Mononuclear cell (primary cell): ENCODE results near the gene MT1M. TPM values are rescaled to one million over a fixed set of nuclear protein-coding genes. Genes with fewer than 3 reads are reported as not detected.
"Not testable (repeated sequence)": the region's sequence is repeated elsewhere in the genome, so short reads cannot be mapped to it uniquely, and the experiment has no call there.

Experiments
- H3K27me3 ChIP-seq: 2 replicates; pipeline ENCODE4 v1.6.0; 2011; ENCODE audit warnings: low read length, control low read depth; ENCODE audit not compliant: insufficient read depth
- H3K4me1 ChIP-seq: 2 replicates; pipeline ENCODE4 v1.5.1; 2011; ENCODE audit warnings: mild to moderate bottlenecking, low read length, control low read depth; ENCODE audit not compliant: insufficient read depth
- H3K4me3 ChIP-seq: 2 replicates; pipeline ENCODE4 v1.5.1; 2011; ENCODE audit warnings: mild to moderate bottlenecking, low read length, moderate library complexity
- H3K9me3 ChIP-seq: 2 replicates; pipeline ENCODE4 v1.5.1; 2011; ENCODE audit warnings: low read depth, mild to moderate bottlenecking, control low read depth, low read length
- total RNA-seq: library from RNA; depleted of rRNA; stranded (reverse); fragments of >200 nt; gene quantifications from one replicate; pipeline ENCODE4 v1.2.3, GENCODE V29; 2012

Gene MT1M
- total RNA-seq, result not detected

- H3K27me3 ChIP-seq, result peaks cover 76% of the 10 kb centered on the region
- H3K4me1 ChIP-seq, result peaks cover 16% of the 10 kb centered on the region
- H3K9me3 ChIP-seq, result no peaks in the 10 kb centered on the region
- no peak within 1 kb of the TSS for H3K4me3 ChIP-seq
These were observed at the start of gene MT1M for GRCh38 chr16:56632156-56632847. TSS of gene MT1M (plus strand) at chr16:56632659. CDS start at chr16:56632732, 73 bp downstream.

- not testable (repeated sequence) for H3K4me3 ChIP-seq, H3K27me3 ChIP-seq
These were observed 49.5 kb upstream of the MT1M start for GRCh38 chr16:56582911-56583310.

GRCh38 chr16:56583351-56584168 lies 48.9 kb upstream of the MT1M start:
- Histone ChIP-seq H3K4me3 (no peak overlapping the region), H3K4me1 (no peaks in the 10 kb centered on the region), H3K9me3 (no peaks in the 10 kb centered on the region), H3K27me3 (peaks cover 9% of the 10 kb centered on the region)

More at GRCh38 chr16:56582911-56583310, 49.5 kb upstream of the MT1M start:
- not testable (repeated sequence) for H3K4me1 ChIP-seq, H3K9me3 ChIP-seq

GRCh38 chr16:56584276-56584675 lies 48.2 kb upstream of the MT1M start:
- no peaks in the 10 kb centered on the region for H3K9me3 ChIP-seq
- H3K4me3 ChIP-seq, result no peak overlapping the region
- peaks cover 15% of the 10 kb centered on the region for H3K27me3 ChIP-seq
- H3K4me1 ChIP-seq, result peaks cover 4% of the 10 kb centered on the region

GRCh38 chr16:56588781-56589140 lies 43.7 kb upstream of the MT1M start:
- Histone ChIP-seq H3K4me1 (peaks cover 8% of the 10 kb centered on the region), H3K9me3 (no peaks in the 10 kb centered on the region), H3K27me3 (peaks cover 25% of the 10 kb centered on the region), H3K4me3 (no peak overlapping the region)

DNA sequence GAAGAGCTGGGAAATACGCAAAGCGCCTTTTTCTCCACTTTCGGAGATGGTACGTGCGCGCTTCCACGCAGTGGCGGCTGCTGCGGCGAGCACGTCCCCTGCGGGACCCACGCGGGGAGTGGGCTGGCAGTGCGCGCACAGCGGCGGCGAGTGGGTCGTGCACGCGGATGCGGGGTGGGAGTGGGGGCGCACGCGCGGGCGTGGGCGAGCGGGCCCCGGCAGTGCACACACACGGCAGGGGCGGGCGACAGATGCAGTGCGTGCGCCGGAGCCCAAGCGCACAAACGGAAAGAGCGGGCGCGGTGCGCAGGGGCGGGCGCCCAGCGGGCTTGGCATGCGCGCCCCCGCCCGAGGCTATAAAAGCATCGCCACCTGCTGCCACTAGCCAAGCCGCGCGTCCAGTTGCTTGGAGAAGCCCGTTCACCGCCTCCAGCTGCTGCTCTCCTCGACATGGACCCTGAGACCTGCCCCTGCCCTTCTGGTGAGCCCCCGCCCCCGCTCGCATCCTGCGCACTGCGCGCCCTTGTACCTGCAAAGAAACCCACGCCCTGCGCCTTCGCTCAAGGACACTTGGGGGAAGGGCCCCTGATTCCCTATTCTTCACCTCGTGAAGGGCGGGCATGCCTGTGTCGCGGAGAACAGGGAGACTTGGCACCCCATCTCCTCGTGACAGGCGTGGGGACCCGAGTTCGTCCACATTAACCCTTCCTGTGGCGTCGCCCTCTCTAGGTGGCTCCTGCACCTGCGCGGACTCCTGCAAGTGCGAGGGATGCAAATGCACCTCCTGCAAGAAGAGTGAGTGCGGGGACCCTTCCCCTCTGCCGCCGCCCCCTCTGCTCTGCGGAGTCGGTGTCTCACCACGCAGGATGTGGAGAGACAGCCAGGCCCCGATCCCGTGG lies 43.1 kb upstream of the MT1M start, which contains the start of gene MT3:
Gene MT3 (plus strand): TSS at position 388 of the 899 bp plus-strand sequence. CDS start 63 bp downstream, at position 451.
- Histone ChIP-seq H3K27me3 (peaks cover 25% of the 10 kb centered on the region), H3K4me3 (no peak within 1 kb of the TSS), H3K4me1 (peaks cover 8% of the 10 kb centered on the region), H3K9me3 (no peaks in the 10 kb centered on the region)

GRCh38 chr16:56591377-56592060 lies 40.9 kb upstream of the MT1M start:
- peaks cover 8% of the 10 kb centered on the region for H3K4me1 ChIP-seq
- H3K4me3 ChIP-seq, result no peak overlapping the region
- H3K9me3 ChIP-seq, result no peaks in the 10 kb centered on the region
- H3K27me3 ChIP-seq, result peaks cover 25% of the 10 kb centered on the region

DNA sequence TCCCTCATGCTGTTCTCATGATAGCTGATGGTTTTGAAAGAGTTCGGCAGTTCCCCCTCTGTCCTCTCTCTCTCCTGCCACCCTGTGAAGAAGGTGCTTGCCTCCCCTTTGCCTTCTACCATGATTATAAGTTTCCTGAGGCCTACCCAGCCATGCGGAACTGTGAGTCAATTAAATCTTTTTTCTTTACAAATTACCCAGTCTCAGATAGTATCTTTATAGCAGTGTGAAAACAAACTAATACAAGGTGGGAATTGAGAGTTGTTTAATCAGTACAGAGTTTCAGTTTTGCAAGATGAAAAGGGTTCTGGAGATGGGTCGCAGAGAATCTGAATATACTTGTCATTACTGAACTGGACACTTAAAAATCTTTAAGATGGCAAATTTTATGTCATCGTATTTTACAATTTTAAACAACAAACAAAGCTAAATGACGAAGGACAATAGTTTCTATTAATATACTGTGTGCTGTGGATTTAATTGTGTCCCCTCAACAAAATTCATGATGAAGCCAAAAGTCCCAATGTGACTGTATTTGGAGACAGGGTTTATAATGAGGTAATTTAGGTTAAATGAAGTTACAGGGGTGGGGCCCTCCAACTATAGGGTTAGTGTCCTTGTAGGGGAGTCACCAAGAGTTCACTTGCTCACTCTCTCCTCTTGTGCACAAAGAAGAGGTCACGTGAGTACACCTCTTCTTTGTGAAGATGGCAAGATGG lies 38.7 kb upstream of the MT1M start:
- Histone ChIP-seq H3K9me3 (no peaks in the 10 kb centered on the region), H3K4me3 (no peak overlapping the region), H3K27me3 (peaks cover 14% of the 10 kb centered on the region), H3K4me1 (peaks cover 8% of the 10 kb centered on the region)

GRCh38 chr16:56594292-56594619 lies 38.2 kb upstream of the MT1M start:
- H3K9me3 ChIP-seq, result no peaks in the 10 kb centered on the region
- no peak overlapping the region for H3K4me3 ChIP-seq
- H3K27me3 ChIP-seq, result peaks cover 10% of the 10 kb centered on the region
- peaks cover 4% of the 10 kb centered on the region for H3K4me1 ChIP-seq

DNA sequence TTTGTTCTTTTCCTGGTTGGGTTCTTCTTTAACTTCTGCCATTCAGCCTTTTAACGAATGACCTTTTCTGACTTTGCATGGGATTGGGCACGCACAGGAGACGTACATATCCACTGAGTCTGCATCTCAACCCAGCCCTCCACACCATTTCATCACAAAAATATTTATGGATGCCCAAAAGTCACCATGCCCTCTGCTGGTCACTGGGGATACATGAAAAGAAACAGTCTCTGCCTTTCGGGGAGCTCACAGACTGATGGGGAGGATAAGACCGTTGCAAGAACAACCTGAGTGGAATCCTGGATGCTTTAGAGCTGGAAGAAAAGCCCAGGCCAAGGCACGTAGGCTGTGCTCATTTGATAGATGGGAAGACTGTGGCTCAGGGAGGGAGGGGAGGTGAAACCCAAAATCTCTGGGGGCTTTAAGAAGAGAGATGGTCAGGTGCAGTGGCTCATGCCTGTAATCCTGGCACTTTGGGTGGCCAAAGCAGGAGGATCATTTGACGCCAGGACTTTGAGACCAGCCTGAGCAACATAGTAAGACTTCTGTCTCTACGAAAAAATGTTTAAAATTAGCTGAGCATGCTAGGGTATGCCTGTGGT lies 32.0 kb upstream of the MT1M start:
- Histone ChIP-seq H3K4me3 (no peak overlapping the region), H3K9me3 (no peaks in the 10 kb centered on the region), H3K4me1 (no peaks in the 10 kb centered on the region), H3K27me3 (no peaks in the 10 kb centered on the region)

DNA sequence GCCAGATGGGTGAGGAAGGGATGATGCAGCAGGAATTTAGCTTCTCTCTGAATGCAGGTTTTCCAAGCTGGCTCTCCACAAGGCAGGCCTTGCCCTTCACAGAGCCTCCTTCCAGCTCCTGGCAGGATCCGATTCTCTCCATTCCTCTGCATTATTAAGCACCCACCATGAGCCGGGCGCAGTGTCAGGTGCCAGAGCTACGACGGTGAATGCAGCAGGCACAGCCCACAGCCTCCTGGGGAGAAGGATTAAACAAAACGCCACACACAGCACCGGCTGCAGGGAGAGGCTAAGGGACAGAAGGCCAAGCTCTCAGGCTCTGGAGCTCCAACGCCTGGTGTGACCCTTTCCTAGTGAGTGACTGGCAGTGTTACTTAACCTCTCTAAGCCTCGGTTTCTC lies 31.1 kb upstream of the MT1M start:
- Histone ChIP-seq H3K4me3 (no peak overlapping the region), H3K9me3 (no peaks in the 10 kb centered on the region), H3K4me1 (no peaks in the 10 kb centered on the region), H3K27me3 (no peaks in the 10 kb centered on the region)

- no peaks in the 10 kb centered on the region for H3K9me3 ChIP-seq
- no peak overlapping the region for H3K4me3 ChIP-seq
- H3K27me3 ChIP-seq, result no peaks in the 10 kb centered on the region
- H3K4me1 ChIP-seq, result peaks cover 17% of the 10 kb centered on the region
These were observed 28.9 kb upstream of the MT1M start for GRCh38 chr16:56603589-56603988.

GRCh38 chr16:56604966-56605365 lies 27.5 kb upstream of the MT1M start:
- Histone ChIP-seq H3K4me3 (no peak overlapping the region), H3K4me1 (peaks cover 30% of the 10 kb centered on the region), H3K9me3 (no peaks in the 10 kb centered on the region), H3K27me3 (no peaks in the 10 kb centered on the region)

GRCh38 chr16:56605475-56605874 lies 27.0 kb upstream of the MT1M start:
- Histone ChIP-seq H3K9me3 (no peaks in the 10 kb centered on the region), H3K4me1 (peaks cover 35% of the 10 kb centered on the region), H3K27me3 (no peaks in the 10 kb centered on the region), H3K4me3 (no peak overlapping the region)
